Stimulated activated CD8-positive, alpha-beta memory T cell treated with anti-CD3 and anti-CD28 coated beads, Interleukin-15, amount 100 ng/mL, for 48 hours (primary cell): ENCODE measurements around the gene KDELR1.
A peak's percentile ranks its signal among the peaks of the same experiment; 100 is the strongest.

ENCODE experiments used
- DNase-seq, 2 donors: peaks; one replicate each; pipeline ENCODE4 v3.0.0-alpha.2; 2020; ENCODE audit warnings: low read depth in 2 of 2

KDELR1 gene

GRCh38 chr19:48391100-48392005, at the start of gene KDELR1:
Gene KDELR1, minus strand, starts transcription at chr19:48391551. Its CDS starts 193 bp downstream, at chr19:48391358.
- DNase-seq = peak; percentile 43 to 54

- no peak for DNase-seq
These were observed 45.2 kb upstream of the KDELR1 start for GRCh38 chr19:48436586-48436985.

GRCh38 chr19:48433337-48433736, 42.0 kb upstream of the KDELR1 start:
- DNase-seq = no peak

GRCh38 chr19:48428670-48429069, 37.3 kb upstream of the KDELR1 start:
- no peak for DNase-seq

- no peak for DNase-seq
These were observed 33.4 kb upstream of the KDELR1 start for GRCh38 chr19:48424694-48425219.

- no peak for DNase-seq
These were observed 30.2 kb upstream of the KDELR1 start for GRCh38 chr19:48421548-48421947.

GRCh38 chr19:48419158-48419920, 28.0 kb upstream of the KDELR1 start:
- DNase-seq = peak; percentile 76 to 79

- DNase-seq = no peak
These were observed 27.1 kb upstream of the KDELR1 start for GRCh38 chr19:48418317-48419064.

- DNase-seq = no peak
These were observed 26.1 kb upstream of the KDELR1 start for GRCh38 chr19:48417421-48417820.

- no peak for DNase-seq
These were observed 24.5 kb upstream of the KDELR1 start for GRCh38 chr19:48415806-48416221.

- DNase-seq = peak; percentile 55 to 69
These were observed 24.0 kb upstream of the KDELR1 start for GRCh38 chr19:48415395-48415794.

GRCh38 chr19:48413879-48414587, 22.7 kb upstream of the KDELR1 start:
- no peak for DNase-seq

GRCh38 chr19:48405850-48406249, 14.5 kb upstream of the KDELR1 start:
- no peak for DNase-seq

GRCh38 chr19:48405010-48405659, 13.8 kb upstream of the KDELR1 start:
- DNase-seq = no peak

GRCh38 chr19:48403606-48404005, 12.3 kb upstream of the KDELR1 start:
- no peak for DNase-seq

- no peak for DNase-seq
These were observed 9.9 kb upstream of the KDELR1 start for GRCh38 chr19:48401287-48401686.

GRCh38 chr19:48400018-48400742, 8.8 kb upstream of the KDELR1 start:
- no peak for DNase-seq

- peak; percentile 80 to 87 for DNase-seq
These were observed 7.3 kb upstream of the KDELR1 start for GRCh38 chr19:48398375-48399235.

GRCh38 chr19:48398102-48398374, 6.7 kb upstream of the KDELR1 start:
- no peak for DNase-seq
